Measurements from ENCODE around the gene SNU13. TPM values are rescaled to one million over a fixed set of nuclear protein-coding genes. Genes with fewer than 3 reads are reported as not detected.

Gene SNU13
- total RNA-seq, 4 donors from 2014 or later, result 127 to 194 (median 176) TPM

- peaks cover 0 to 5% of the 10 kb centered on the region in 2 donors for H3K4me1 ChIP-seq
- DNase-seq, result no peak
- peaks cover 75 to 81% of the 10 kb centered on the region in 2 donors for H3K36me3 ChIP-seq
- H3K27me3 ChIP-seq, result no peaks in the 10 kb centered on the region
- intact Hi-C loops (cut with DNase I), result no loop called here
- H3K9me3 ChIP-seq, result no peaks in the 10 kb centered on the region
- H3K4me3 ChIP-seq (replicated peaks in 1 of 3), result no peak overlapping the region
- WGBS, 2 donors, result 96% methylated on average over 2 of the region's 2 CpGs
- no peak overlapping the region for H3K27ac ChIP-seq
- no peak for TF ChIP-seq CTCF (IDR thresholded peaks at IDR 0.05)
- TF ChIP-seq POLR2A (IDR thresholded peaks at IDR 0.05), result no peak
Measured at GRCh38 chr22:41661713-41662112, 27.0 kb downstream of the SNU13 start.

GRCh38 chr22:41661088-41661487 is 27.6 kb downstream of the SNU13 start:
- Histone ChIP-seq H3K27ac (no peak overlapping the region), H3K36me3 (peaks cover 80 to 86% of the 10 kb centered on the region in 2 donors), H3K4me1 (no peaks in the 10 kb centered on the region), H3K4me3 (replicated peaks in 1 of 3) (no peak overlapping the region), H3K27me3 (no peaks in the 10 kb centered on the region), H3K9me3 (no peaks in the 10 kb centered on the region)
- DNase-seq, result no peak
- intact Hi-C loops (cut with DNase I), result no loop called here
- TF ChIP-seq POLR2A (IDR thresholded peaks at IDR 0.05), result no peak
- no peak for TF ChIP-seq CTCF (IDR thresholded peaks at IDR 0.05)
- 92 to 96% methylated on average over 3 of the region's 3 CpGs for WGBS, 2 donors

GRCh38 chr22:41660416-41660815 is 28.3 kb downstream of the SNU13 start:
- WGBS, 2 donors, result 95% methylated on average over 3 of the region's 3 CpGs
- intact Hi-C loops (cut with DNase I), result no loop called here
- Histone ChIP-seq H3K4me1 (no peaks in the 10 kb centered on the region), H3K9me3 (no peaks in the 10 kb centered on the region), H3K36me3 (peaks cover 85 to 91% of the 10 kb centered on the region in 2 donors), H3K4me3 (replicated peaks in 1 of 3) (no peak overlapping the region), H3K27ac (no peak overlapping the region), H3K27me3 (no peaks in the 10 kb centered on the region)
- no peak for DNase-seq
- TF ChIP-seq CTCF (IDR thresholded peaks at IDR 0.05) (no peak), POLR2A (IDR thresholded peaks at IDR 0.05) (no peak)

- no peak for DNase-seq
- Histone ChIP-seq H3K4me1 (no peaks in the 10 kb centered on the region), H3K4me3 (replicated peaks in 1 of 3) (no peak overlapping the region), H3K9me3 (no peaks in the 10 kb centered on the region), H3K27ac (no peak overlapping the region), H3K36me3 (peaks cover 89 to 92% of the 10 kb centered on the region in 2 donors), H3K27me3 (no peaks in the 10 kb centered on the region)
- TF ChIP-seq POLR2A (IDR thresholded peaks at IDR 0.05), result no peak
- no peak for TF ChIP-seq CTCF (IDR thresholded peaks at IDR 0.05)
- intact Hi-C loops (cut with DNase I), result no loop called here
- 70 to 87% methylated on average over 1 of the region's 1 CpG for WGBS, 2 donors
Measured at GRCh38 chr22:41659941-41660340, 28.7 kb downstream of the SNU13 start.

GRCh38 chr22:41658869-41659268 is 29.8 kb downstream of the SNU13 start:
- no peaks in the 10 kb centered on the region for H3K27me3 ChIP-seq
- 95% methylated on average over 17 of the region's 17 CpGs for WGBS, 2 donors
- no peak overlapping the region for H3K4me3 ChIP-seq (replicated peaks in 1 of 3)
- H3K27ac ChIP-seq, result no peak overlapping the region
- H3K9me3 ChIP-seq, result no peaks in the 10 kb centered on the region
- H3K36me3 ChIP-seq, result peaks cover 92 to 93% of the 10 kb centered on the region in 2 donors
- no peak for TF ChIP-seq POLR2A (IDR thresholded peaks at IDR 0.05)
- no peak for TF ChIP-seq CTCF (IDR thresholded peaks at IDR 0.05)
- intact Hi-C loops (cut with DNase I), result no loop called here
- DNase-seq, result no peak
- H3K4me1 ChIP-seq, result no peaks in the 10 kb centered on the region
